Measurements from ENCODE around the gene NRROS.

DNA sequence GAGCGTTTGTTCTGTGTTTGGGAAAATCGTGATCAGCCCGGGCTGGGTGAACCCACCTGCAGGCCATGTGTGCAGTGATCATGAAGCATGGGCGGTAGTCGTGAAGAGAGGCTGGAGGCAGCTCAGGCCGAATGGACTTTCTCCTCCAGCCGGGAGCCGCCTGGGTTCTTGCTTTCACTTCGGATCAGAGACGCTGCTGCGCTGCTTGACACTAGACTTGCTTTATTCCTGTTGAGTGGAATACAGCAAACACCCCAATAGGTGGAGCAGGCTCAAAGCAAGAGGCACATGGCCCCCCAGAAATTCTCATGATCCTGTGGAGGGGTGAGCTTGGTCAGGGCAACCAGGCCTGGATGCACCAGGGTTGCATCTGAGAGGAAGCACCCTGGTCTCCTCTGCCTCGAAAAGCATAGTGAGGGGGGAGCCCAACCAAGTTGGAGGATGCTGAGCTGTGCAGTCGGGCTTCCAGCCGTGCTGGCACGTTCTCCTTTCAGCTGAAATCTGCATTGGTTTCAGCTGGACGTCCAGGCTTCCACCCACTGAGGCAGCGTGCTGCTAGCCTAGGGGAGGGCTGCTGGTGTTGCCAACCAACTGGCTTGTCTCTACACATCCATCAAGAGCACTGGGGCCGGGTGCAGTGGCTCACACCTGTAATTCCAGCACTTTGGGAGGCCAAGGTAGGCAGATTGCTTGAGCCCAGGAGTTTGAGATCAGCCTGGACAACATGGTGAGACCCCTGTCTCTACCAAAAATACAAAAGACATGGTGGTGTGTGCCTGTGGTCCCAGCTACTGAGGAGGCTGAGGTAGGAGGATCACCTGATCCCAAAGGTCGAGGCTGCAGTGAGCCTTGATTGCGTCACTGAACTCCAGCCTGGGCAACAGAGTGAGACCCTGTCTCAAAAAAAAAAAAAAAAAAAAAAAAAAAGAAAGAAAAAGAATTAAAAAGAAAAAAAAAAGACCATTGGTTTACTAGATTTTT lies 2.8 kb upstream of the NRROS start:
- TF ChIP-seq POLR2A (IDR thresholded peaks at IDR 0.05) = no peak
- TF ChIP-seq, protein P1, sequence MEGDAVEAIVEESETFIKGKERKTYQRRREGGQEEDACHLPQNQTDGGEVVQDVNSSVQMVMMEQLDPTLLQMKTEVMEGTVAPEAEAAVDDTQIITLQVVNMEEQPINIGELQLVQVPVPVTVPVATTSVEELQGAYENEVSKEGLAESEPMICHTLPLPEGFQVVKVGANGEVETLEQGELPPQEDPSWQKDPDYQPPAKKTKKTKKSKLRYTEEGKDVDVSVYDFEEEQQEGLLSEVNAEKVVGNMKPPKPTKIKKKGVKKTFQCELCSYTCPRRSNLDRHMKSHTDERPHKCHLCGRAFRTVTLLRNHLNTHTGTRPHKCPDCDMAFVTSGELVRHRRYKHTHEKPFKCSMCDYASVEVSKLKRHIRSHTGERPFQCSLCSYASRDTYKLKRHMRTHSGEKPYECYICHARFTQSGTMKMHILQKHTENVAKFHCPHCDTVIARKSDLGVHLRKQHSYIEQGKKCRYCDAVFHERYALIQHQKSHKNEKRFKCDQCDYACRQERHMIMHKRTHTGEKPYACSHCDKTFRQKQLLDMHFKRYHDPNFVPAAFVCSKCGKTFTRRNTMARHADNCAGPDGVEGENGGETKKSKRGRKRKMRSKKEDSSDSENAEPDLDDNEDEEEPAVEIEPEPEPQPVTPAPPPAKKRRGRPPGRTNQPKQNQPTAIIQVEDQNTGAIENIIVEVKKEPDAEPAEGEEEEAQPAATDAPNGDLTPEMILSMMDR (IDR thresholded peaks at IDR 0.05) = no peak
- no peak for TF ChIP-seq POLR2AphosphoS5 (IDR thresholded peaks at IDR 0.05)
- TF ChIP-seq EP300 (IDR thresholded peaks at IDR 0.05) = no peak
